ENCODE measurements around the gene CCDC187.

CCDC187 gene

GRCh38 chr9:136234597-136234996, 69.3 kb downstream of the CCDC187 start:
- TF ChIP-seq GATA3 (IDR thresholded peaks at IDR 0.05; ENCODE audit: low read depth, low read length) = no peak
- no peak for TF ChIP-seq GATA2 (IDR thresholded peaks at IDR 0.05; ENCODE audit: low read depth, low read length)

GRCh38 chr9:136233868-136234267, 70.0 kb downstream of the CCDC187 start:
- TF ChIP-seq GATA2 (IDR thresholded peaks at IDR 0.05; ENCODE audit: low read depth, low read length) (no peak), GATA3 (IDR thresholded peaks at IDR 0.05; ENCODE audit: low read depth, low read length) (no peak)

GRCh38 chr9:136233411-136233810, 70.5 kb downstream of the CCDC187 start:
- TF ChIP-seq GATA3 (IDR thresholded peaks at IDR 0.05; ENCODE audit: low read depth, low read length) = no peak
- no peak for TF ChIP-seq GATA2 (IDR thresholded peaks at IDR 0.05; ENCODE audit: low read depth, low read length)

- TF ChIP-seq GATA2 (IDR thresholded peaks at IDR 0.05; ENCODE audit: low read depth, low read length) (no peak), GATA3 (IDR thresholded peaks at IDR 0.05; ENCODE audit: low read depth, low read length) (no peak)
These were observed 70.9 kb downstream of the CCDC187 start for GRCh38 chr9:136232969-136233368.

GRCh38 chr9:136231478-136232297, 72.2 kb downstream of the CCDC187 start:
- TF ChIP-seq GATA2 (IDR thresholded peaks at IDR 0.05; ENCODE audit: low read depth, low read length) (no peak), GATA3 (IDR thresholded peaks at IDR 0.05; ENCODE audit: low read depth, low read length) (no peak)

- no peak for TF ChIP-seq GATA3 (IDR thresholded peaks at IDR 0.05; ENCODE audit: low read depth, low read length)
- no peak for TF ChIP-seq GATA2 (IDR thresholded peaks at IDR 0.05; ENCODE audit: low read depth, low read length)
These were observed 73.1 kb downstream of the CCDC187 start for GRCh38 chr9:136230773-136231172.

- no peak for TF ChIP-seq GATA2 (IDR thresholded peaks at IDR 0.05; ENCODE audit: low read depth, low read length)
- TF ChIP-seq GATA3 (IDR thresholded peaks at IDR 0.05; ENCODE audit: low read depth, low read length) = no peak
These were observed 73.5 kb downstream of the CCDC187 start for GRCh38 chr9:136230365-136230764.

GRCh38 chr9:136229096-136230065, 74.5 kb downstream of the CCDC187 start:
- TF ChIP-seq GATA3 (IDR thresholded peaks at IDR 0.05; ENCODE audit: low read depth, low read length) (no peak), GATA2 (IDR thresholded peaks at IDR 0.05; ENCODE audit: low read depth, low read length) (no peak)

GRCh38 chr9:136228107-136228875, 75.6 kb downstream of the CCDC187 start:
- no peak for TF ChIP-seq GATA2 (IDR thresholded peaks at IDR 0.05; ENCODE audit: low read depth, low read length)
- TF ChIP-seq GATA3 (IDR thresholded peaks at IDR 0.05; ENCODE audit: low read depth, low read length) = no peak

GRCh38 chr9:136226680-136227407, 77.0 kb downstream of the CCDC187 start:
- TF ChIP-seq GATA3 (IDR thresholded peaks at IDR 0.05; ENCODE audit: low read depth, low read length) (no peak), GATA2 (IDR thresholded peaks at IDR 0.05; ENCODE audit: low read depth, low read length) (no peak)

- TF ChIP-seq GATA2 (IDR thresholded peaks at IDR 0.05; ENCODE audit: low read depth, low read length) = no peak
- no peak for TF ChIP-seq GATA3 (IDR thresholded peaks at IDR 0.05; ENCODE audit: low read depth, low read length)
These were observed 77.9 kb downstream of the CCDC187 start for GRCh38 chr9:136225748-136226679.

GRCh38 chr9:136225366-136225747, 78.5 kb downstream of the CCDC187 start:
- TF ChIP-seq GATA2 (IDR thresholded peaks at IDR 0.05; ENCODE audit: low read depth, low read length) (no peak), GATA3 (IDR thresholded peaks at IDR 0.05; ENCODE audit: low read depth, low read length) (no peak)
